Panc1 (cell line): ENCODE measurements around the gene LDLRAP1. TPM values are rescaled to one million over a fixed set of nuclear protein-coding genes. Genes with fewer than 3 reads are reported as not detected.

Experiments used
- ATAC-seq: fragments of 200-7000 bp; cut with Tn5 transposase; 2 replicates; pipeline ENCODE4 v1.9.1; 2020; ENCODE audit warnings: mild to moderate bottlenecking, moderate library complexity
- BruUV-seq: library from RNA; stranded (reverse); fragments of 400-500 nt; replicated peaks from 2 replicates; lab custom pipeline; 2021; lab: Mats Ljungman, UMichigan
- CTCF ChIA-PET: fragments of 300-600 bp; sonication (Branson Sonifier 250); formaldehyde crosslinking; loops from one replicate; lab custom pipeline; 2022; ENCODE audit warnings: antibody characterized with exemption; lab: Charles Lee
- POLR2A ChIA-PET: fragments of 300-600 bp; sonication (Branson Sonifier 250); formaldehyde crosslinking; loops from one replicate; lab custom pipeline; 2022; ENCODE audit warnings: antibody characterized with exemption; lab: Charles Lee
- DNase-seq: peaks from one replicate; pipeline ENCODE4 v3.0.0-alpha.2; 2010; ENCODE audit warnings: low read depth, low spot score
- H3K27ac ChIP-seq: 2 replicates; pipeline ENCODE4 v1.5.1; 2011; ENCODE audit warnings: mild to moderate bottlenecking, low read length, inconsistent platforms
- H3K27me3 ChIP-seq: fragments of 200-500 bp; sonication (Bioruptor generic); 2 replicates; pipeline ENCODE4 v1.6.0; 2014; ENCODE audit warnings: low read length, inconsistent platforms; ENCODE audit not compliant: control insufficient read depth, insufficient read depth
- H3K36me3 ChIP-seq: fragments of 200-500 bp; sonication (Bioruptor generic); 2 replicates; pipeline ENCODE4 v1.5.1; 2014; ENCODE audit warnings: inconsistent platforms, mild to moderate bottlenecking, low read length, moderate library complexity; ENCODE audit not compliant: control insufficient read depth, insufficient read depth
- H3K4me1 ChIP-seq: 2 replicates; pipeline ENCODE4 v1.5.1; 2011; ENCODE audit warnings: inconsistent platforms, mild to moderate bottlenecking, low read length, moderate library complexity; ENCODE audit not compliant: control insufficient read depth, insufficient read depth
- H3K4me3 ChIP-seq, 2 experiments: 2 replicates each; pipeline ENCODE4 v1.5.1; 2011 to 2012; ENCODE audit warnings: low read depth in 2 of 2, low read length in 2 of 2, mild to moderate bottlenecking in 2 of 2, inconsistent platforms in 1 of 2, moderate library complexity in 1 of 2
- H3K9me3 ChIP-seq: fragments of 200-500 bp; sonication (Bioruptor generic); 2 replicates; pipeline ENCODE4 v1.5.1; 2014; ENCODE audit warnings: low read depth, mild to moderate bottlenecking, inconsistent platforms, low read length, moderate library complexity; ENCODE audit not compliant: control insufficient read depth, insufficient read depth
- POLR2AphosphoS5 ChIP-seq: IDR thresholded peaks from 2 replicates; pipeline ENCODE4 v1.6.1; 2012; ENCODE audit warnings: mild to moderate bottlenecking, low read depth, low read length, moderate library complexity
- REST ChIP-seq, 2 experiments: IDR thresholded peaks; 2 replicates each; pipeline ENCODE4 v1.6.1; 2011 to 2012; ENCODE audit warnings: low read depth in 2 of 2, control low read depth in 1 of 2, low read length in 1 of 2, mild to moderate bottlenecking in 1 of 2, moderate library complexity in 1 of 2; ENCODE audit not compliant: insufficient read depth in 1 of 2
- SIN3A ChIP-seq: IDR thresholded peaks from 2 replicates; pipeline ENCODE4 v1.6.1; 2012; ENCODE audit warnings: low read depth, mild to moderate bottlenecking, low read length, moderate library complexity, borderline replicate concordance; ENCODE audit not compliant: insufficient read depth
- TCF7L2 ChIP-seq: IDR thresholded peaks from 2 replicates; pipeline ENCODE4 v1.6.1; 2011; ENCODE audit warnings: mild to moderate bottlenecking, low read depth, low read length, inconsistent platforms
- in situ Hi-C: cut with HindIII; loops from 2 replicates; pipeline ENCODE4 v1.10.0; 2016; ENCODE audit warnings: low sequenced_read_pairs, low pct_unique_long_range_greater_than_20kb
- intact Hi-C: fragments of 100-400 bp; cut with micrococcal nuclease; formaldehyde crosslinking; loops from one replicate; pipeline ENCODE4 v1.10.0; 2022; ENCODE audit not compliant: unreplicated experiment
- total RNA-seq: library from RNA; stranded (reverse); gene quantifications from one replicate; pipeline ENCODE4 v1.2.1, GENCODE V29; 2021; ENCODE audit not compliant: unreplicated experiment
- TF ChIP-seq, protein P1 (sequence below): fragments of 450-650 bp; IDR thresholded peaks from 2 replicates; pipeline ENCODE4 v1.5.1; 2017; ENCODE audit warnings: mild to moderate bottlenecking

The LDLRAP1 gene
- total RNA-seq, 1 experiment from 2014 or later, result 23.1 TPM

- TF ChIP-seq POLR2AphosphoS5 (no peak), TCF7L2 (no peak), SIN3A (no peak), REST (IDR thresholded peaks at IDR 0.05; ENCODE audit: insufficient read depth in 1 of 2, low read depth in 2 of 2, low read length in 1 of 2) (no peak)
- Histone ChIP-seq H3K36me3 (no peaks in the 10 kb centered on the region), H3K4me3 (no peak overlapping the region), H3K9me3 (no peaks in the 10 kb centered on the region), H3K27ac (no peak overlapping the region), H3K4me1 (no peaks in the 10 kb centered on the region), H3K27me3 (no peaks in the 10 kb centered on the region)
- ChIA-PET POLR2A (no interaction called here), CTCF (no interaction called here)
- in situ Hi-C loops (no loop called here), intact Hi-C loops (no loop called here)
- BruUV-seq, result no TSS peak
- DNase-seq, result no peak
- no peak for ATAC-seq
Observed at GRCh38 chr1:25536124-25536523, 7.3 kb upstream of the LDLRAP1 start.

DNA sequence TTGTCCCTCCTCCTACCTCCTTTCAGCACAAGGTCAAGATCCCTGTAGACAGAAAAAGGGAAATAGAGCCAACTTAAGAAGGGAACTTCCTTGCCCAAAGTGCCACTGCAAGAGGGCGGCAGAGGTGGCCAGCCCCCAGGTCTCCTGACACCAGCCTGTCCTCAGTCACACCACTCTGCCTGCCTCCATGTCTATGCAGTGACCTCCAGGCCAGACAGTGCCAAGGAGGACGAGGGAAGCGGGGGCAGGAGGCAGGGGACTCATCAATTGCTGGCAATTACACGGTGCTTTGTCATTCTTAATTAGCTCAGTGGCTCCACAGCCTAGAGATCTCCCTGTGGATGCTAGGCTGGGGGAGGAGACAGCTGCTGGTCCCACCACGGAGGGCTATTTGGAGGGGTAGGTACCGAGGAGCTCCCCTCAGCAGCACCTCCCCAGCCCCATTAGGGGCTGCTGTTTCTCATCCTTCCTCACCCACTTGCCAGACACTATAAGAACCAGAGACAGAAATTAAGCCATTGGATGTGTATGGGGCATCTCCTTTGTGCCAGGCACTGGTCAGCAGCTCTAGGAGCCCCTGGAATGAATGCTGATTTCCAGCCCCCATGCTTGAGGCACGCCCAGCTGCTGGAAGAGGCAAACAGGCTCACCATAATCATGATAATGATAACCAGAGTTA is 6.1 kb upstream of the LDLRAP1 start:
- DNase-seq (no peak), ATAC-seq (no peak)
- in situ Hi-C loops, result no loop called here
- H3K27ac ChIP-seq, result no peak overlapping the region
- no TSS peak for BruUV-seq
- H3K4me3 ChIP-seq, result no peak overlapping the region
- no peaks in the 10 kb centered on the region for H3K9me3 ChIP-seq
- no peaks in the 10 kb centered on the region for H3K36me3 ChIP-seq
- ChIA-PET CTCF (no interaction called here), POLR2A (no interaction called here)
- H3K27me3 ChIP-seq, result no peaks in the 10 kb centered on the region
- H3K4me1 ChIP-seq, result no peaks in the 10 kb centered on the region
- intact Hi-C loops, result no loop called here
- TF ChIP-seq, protein P1, sequence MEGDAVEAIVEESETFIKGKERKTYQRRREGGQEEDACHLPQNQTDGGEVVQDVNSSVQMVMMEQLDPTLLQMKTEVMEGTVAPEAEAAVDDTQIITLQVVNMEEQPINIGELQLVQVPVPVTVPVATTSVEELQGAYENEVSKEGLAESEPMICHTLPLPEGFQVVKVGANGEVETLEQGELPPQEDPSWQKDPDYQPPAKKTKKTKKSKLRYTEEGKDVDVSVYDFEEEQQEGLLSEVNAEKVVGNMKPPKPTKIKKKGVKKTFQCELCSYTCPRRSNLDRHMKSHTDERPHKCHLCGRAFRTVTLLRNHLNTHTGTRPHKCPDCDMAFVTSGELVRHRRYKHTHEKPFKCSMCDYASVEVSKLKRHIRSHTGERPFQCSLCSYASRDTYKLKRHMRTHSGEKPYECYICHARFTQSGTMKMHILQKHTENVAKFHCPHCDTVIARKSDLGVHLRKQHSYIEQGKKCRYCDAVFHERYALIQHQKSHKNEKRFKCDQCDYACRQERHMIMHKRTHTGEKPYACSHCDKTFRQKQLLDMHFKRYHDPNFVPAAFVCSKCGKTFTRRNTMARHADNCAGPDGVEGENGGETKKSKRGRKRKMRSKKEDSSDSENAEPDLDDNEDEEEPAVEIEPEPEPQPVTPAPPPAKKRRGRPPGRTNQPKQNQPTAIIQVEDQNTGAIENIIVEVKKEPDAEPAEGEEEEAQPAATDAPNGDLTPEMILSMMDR, result no peak
- TF ChIP-seq POLR2AphosphoS5, result no peak
- TF ChIP-seq REST (IDR thresholded peaks at IDR 0.05; ENCODE audit: insufficient read depth in 1 of 2, low read depth in 2 of 2, low read length in 1 of 2), result no peak
- TF ChIP-seq TCF7L2, result no peak
- no peak for TF ChIP-seq SIN3A
